Measurements from ENCODE around the gene NR2F2.
A peak's percentile ranks its signal among the peaks of the same experiment; 100 is the strongest.

Gene NR2F2

DNA sequence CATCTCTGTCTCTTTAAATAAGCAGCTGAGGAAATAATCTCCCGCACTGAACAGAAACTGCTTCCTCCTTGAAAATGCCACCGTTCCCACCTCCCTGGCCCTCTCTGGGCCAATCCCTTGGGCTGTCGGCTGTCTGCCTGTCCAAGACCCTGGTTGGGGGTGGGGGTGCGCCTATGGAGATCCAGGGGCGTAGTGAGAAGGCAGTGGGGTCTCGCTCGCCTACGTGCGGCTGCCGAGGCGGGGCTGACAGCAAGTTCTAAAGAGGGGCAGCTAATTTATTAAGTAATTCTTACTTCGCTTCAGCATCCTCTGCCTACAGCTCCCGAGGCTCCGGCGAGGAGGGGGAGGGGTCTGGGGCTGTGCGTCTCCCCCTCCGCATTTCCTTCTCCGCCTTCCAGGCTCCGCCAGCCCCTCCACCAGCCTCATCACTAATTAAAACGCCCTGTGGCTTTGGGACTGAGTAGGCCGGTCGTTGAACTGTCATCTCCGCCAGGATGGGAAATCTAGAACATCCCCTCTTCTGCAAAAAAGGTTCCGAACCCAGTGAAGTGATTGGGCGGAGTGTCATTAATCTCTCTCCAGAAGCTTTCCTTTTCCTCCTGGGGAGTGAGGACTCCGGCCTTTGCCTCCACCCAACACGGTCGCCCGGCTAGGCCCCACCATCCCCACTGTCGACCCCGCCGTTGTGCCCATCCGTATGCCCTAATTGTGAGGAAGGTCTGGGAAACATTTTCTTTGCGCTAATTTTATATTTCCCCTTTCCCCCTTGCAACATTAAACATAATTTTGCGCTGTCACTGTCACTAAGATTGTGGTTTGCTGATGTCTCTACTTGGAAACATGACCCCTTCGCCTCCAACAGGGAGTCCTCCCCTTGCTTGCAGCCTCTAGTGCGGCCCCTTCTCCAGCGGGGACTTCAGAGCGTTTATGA is 16.9 kb downstream of the NR2F2 start:
- H3K27me3 Mint-ChIP-seq (ENCODE audit: low read depth): peaks cover 98% of the 10 kb centered on the region
- no peak overlapping the region for H3K4me3 Mint-ChIP-seq
- no peaks in the 10 kb centered on the region for H3K36me3 Mint-ChIP-seq (ENCODE audit: low read depth)
- DNase-seq (ENCODE audit: low spot score): no peak
- H3K9me3 Mint-ChIP-seq: no peaks in the 10 kb centered on the region
- no peak overlapping the region for H3K27ac Mint-ChIP-seq
- H3K4me1 Mint-ChIP-seq (ENCODE audit: low read depth): peaks cover 2% of the 10 kb centered on the region

DNA sequence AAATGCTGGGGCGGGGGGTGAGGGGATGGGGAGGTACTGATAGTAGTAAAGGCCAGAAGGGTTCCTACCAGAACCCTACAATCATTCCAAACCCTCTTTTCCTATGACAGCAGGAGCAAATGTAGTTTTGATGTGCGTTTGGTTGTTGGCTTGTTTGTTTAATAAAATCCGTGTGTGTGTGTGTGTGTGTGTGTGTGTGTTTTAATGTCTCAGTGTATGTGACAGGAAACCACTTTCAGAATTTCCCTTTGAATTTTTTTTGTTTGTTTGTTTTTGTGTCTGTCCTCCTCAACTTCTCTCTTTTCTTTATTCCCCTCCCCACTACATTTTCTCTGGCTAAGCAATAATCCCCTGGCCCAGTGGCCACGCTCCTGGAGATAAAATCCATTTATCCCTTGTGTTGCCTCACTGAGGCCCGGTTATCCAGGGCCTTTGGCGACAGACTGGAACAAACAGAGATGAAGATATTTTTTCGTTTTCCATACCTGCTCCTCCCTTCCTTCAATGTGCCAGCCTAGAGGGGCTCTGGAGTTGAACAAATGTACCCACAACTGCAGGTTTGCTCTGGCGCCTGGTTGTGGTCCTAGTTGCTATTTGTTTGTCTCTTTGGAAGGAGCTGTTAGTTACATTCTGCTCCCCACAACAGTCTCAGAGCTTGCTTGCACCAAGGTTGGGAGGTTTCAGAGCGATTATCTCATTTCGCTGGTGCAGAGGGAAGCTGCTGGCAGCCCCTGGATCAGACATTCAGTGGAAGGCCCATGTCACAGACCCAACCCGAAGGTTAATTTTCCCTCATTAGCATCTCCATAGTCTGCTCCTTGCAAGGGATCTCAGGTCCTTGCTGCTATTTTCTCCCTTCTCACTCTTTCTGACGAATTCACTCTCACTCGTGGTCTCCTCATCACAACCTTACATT is 17.9 kb downstream of the NR2F2 start:
- peaks cover 98% of the 10 kb centered on the region for H3K27me3 Mint-ChIP-seq (ENCODE audit: low read depth)
- peaks cover 2% of the 10 kb centered on the region for H3K4me1 Mint-ChIP-seq (ENCODE audit: low read depth)
- H3K4me3 Mint-ChIP-seq: no peak overlapping the region
- no peak overlapping the region for H3K27ac Mint-ChIP-seq
- no peaks in the 10 kb centered on the region for H3K9me3 Mint-ChIP-seq
- DNase-seq (ENCODE audit: low spot score): no peak
- no peaks in the 10 kb centered on the region for H3K36me3 Mint-ChIP-seq (ENCODE audit: low read depth)

DNA sequence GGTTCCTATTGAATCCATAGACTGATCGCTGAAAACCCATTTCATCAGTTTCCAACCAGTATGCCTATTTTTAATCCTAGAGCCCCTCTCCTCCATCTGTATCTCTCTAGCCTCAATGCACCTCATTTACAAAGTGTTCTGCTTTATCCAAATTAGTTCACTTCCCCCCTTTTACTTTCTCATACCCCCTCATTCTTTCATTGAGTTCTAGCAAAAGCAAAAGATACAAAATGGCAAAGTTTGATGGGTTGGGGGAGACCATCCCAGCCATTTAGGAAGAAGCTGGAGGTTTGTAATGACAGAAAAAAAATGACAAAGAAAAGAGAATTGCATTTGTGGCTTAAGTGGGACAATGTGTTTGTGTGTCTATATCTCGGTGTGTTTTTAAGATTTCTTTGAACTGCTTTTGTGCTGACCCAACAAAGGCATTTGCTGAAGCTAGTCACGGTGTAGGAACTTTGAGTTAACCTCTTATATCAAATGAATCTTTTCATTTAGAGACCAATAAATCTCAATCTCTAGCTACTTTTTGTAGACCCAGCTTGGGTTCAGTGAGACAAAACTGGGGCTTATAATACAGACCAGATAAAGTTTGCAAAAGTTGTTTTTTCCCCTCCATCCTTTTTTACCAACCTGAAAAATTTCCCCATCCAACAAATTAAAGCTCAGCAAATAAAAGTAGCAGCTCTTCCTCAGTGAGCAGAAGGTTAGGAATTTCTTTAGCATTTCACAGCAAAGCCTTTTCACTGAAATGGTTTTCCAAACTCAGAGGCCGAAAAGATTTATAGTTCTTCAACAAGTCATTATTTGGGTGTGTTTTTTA is 18.7 kb downstream of the NR2F2 start:
- peaks cover 2% of the 10 kb centered on the region for H3K4me1 Mint-ChIP-seq (ENCODE audit: low read depth)
- no peaks in the 10 kb centered on the region for H3K36me3 Mint-ChIP-seq (ENCODE audit: low read depth)
- peaks cover 95% of the 10 kb centered on the region for H3K27me3 Mint-ChIP-seq (ENCODE audit: low read depth)
- no peaks in the 10 kb centered on the region for H3K9me3 Mint-ChIP-seq
- H3K27ac Mint-ChIP-seq: no peak overlapping the region
- no peak for DNase-seq (ENCODE audit: low spot score)
- no peak overlapping the region for H3K4me3 Mint-ChIP-seq

DNA sequence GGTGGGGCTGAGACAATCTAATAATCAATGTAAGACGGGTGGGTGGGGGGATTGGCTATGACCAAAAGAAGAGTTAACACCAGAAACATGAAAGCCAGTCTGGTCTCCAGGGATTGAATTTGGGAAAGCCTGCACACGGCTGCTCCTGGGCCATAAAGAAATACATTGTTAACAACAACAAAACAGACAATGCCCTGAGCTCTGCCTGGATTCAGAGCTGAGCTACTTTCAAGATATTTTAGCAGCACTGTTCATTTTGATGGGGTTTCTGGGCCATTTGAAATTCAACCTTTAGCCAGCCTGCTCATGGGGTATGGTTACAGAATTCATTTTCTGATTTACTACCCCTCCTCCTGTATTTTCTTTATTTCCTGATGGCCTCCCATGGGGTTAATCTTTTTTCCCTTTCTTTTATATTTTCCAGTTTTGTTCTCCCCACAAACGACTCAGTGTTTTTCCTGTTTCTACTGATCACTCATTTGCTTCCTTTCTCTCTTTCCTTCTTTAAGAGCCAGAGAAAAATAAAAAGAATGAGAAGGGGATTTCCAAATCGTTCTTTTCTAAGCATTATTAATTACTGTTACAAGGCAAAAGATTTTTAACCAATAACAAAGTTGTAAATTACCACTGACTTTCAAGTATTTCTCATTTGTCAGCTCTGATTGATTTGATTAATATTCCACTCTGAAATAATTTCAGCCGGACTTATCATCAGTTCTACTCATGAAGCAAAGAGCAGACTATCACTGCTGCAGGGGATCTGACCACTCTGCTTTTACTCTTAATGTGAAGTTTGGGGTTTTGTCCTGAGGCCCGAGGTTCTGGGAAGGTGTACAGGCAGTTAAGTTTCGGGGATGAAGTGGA is 19.6 kb downstream of the NR2F2 start:
- Mint-ChIP-seq H3K4me1 (ENCODE audit: low read depth) (peaks cover 2% of the 10 kb centered on the region), H3K4me3 (no peak overlapping the region), H3K27ac (no peak overlapping the region), H3K27me3 (ENCODE audit: low read depth) (peaks cover 87% of the 10 kb centered on the region), H3K9me3 (no peaks in the 10 kb centered on the region), H3K36me3 (ENCODE audit: low read depth) (no peaks in the 10 kb centered on the region)
- DNase-seq (ENCODE audit: low spot score): no peak

DNA sequence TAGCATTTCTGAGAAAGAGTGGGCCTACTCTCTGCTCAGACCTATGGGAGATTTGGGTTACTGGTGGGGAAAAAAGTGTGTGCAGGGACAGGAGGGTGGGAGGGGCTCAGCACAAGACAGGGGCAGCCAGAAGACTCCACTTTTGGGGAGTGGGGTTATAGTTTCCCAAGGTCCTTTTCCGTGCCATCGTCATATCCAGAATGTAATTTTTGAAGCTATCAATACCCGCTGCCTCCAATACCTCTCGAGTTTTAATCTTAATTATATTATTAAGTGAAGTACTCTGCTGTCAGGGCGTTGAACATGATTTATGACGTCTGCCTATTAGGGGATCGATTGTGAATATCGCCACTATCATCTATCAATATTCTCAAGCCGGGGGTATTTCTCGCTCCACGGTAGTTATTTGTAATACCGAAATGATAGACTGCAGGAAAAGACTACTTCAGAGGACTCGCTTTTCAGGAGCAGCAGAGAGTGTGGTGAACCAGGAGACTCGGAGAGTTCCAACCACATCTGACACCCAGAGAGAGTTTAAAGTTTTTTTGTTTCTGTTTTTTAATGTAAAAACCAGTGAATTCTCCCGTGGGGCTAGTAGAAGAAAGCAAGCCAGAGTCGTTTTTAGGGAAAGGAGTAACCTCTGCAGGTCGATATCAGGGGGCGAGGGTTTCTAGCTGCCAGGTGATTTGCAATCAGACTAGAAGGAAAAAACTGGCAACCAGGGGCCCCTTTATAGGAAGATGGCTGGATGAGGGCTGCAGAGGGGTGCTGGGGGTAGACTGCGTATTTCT is 20.6 kb downstream of the NR2F2 start:
- DNase-seq (ENCODE audit: low spot score): no peak
- H3K27me3 Mint-ChIP-seq (ENCODE audit: low read depth): peaks cover 76% of the 10 kb centered on the region
- H3K9me3 Mint-ChIP-seq: no peaks in the 10 kb centered on the region
- no peaks in the 10 kb centered on the region for H3K4me1 Mint-ChIP-seq (ENCODE audit: low read depth)
- no peaks in the 10 kb centered on the region for H3K36me3 Mint-ChIP-seq (ENCODE audit: low read depth)
- H3K4me3 Mint-ChIP-seq: no peak overlapping the region
- H3K27ac Mint-ChIP-seq: no peak overlapping the region

DNA sequence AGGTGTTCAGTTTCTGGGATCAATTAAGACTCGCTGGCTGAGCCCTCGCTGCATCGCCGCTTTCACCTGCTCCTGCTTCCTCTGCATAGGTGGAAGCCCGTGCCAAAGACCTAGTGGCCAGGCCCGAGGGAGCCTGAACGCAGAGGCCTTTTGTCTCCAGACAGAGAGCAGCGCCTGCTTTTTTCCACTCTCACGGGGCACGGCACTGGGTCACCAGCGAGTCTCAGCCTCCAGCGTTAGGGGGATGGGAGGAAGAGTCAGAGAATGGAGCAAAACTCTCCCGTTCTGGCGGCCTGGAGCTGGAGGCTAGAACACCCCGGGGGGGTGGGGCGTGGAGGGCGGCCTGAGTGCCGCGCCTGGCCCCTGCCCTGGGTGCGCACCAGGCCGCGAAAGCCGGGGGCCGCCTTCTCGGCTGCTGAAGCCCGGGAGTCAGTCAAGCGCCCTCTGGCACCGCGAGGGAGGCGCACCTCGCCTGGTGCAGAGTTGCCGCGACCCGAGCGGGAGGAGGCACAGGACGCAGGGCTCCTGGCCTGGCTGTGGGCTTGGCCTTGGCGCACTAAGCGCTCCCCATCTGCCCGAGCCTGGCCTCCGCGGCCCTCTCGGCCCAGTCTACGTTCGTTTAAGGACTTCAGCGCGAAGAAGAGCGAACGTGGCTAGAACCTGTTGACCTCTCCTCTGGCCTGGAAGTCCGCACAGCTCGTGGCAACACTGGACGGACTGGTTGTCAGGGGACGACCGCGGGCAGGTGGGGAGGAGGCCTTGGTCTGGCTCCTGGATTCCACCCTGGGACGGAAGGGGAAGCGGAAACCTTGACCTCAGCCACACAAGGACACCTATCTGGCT is 21.5 kb downstream of the NR2F2 start:
- Mint-ChIP-seq H3K4me3 (no peak overlapping the region), H3K9me3 (no peaks in the 10 kb centered on the region), H3K36me3 (ENCODE audit: low read depth) (no peaks in the 10 kb centered on the region), H3K27me3 (ENCODE audit: low read depth) (peaks cover 68% of the 10 kb centered on the region), H3K4me1 (ENCODE audit: low read depth) (peaks cover 6% of the 10 kb centered on the region), H3K27ac (no peak overlapping the region)
- no peak for DNase-seq (ENCODE audit: low spot score)

DNA sequence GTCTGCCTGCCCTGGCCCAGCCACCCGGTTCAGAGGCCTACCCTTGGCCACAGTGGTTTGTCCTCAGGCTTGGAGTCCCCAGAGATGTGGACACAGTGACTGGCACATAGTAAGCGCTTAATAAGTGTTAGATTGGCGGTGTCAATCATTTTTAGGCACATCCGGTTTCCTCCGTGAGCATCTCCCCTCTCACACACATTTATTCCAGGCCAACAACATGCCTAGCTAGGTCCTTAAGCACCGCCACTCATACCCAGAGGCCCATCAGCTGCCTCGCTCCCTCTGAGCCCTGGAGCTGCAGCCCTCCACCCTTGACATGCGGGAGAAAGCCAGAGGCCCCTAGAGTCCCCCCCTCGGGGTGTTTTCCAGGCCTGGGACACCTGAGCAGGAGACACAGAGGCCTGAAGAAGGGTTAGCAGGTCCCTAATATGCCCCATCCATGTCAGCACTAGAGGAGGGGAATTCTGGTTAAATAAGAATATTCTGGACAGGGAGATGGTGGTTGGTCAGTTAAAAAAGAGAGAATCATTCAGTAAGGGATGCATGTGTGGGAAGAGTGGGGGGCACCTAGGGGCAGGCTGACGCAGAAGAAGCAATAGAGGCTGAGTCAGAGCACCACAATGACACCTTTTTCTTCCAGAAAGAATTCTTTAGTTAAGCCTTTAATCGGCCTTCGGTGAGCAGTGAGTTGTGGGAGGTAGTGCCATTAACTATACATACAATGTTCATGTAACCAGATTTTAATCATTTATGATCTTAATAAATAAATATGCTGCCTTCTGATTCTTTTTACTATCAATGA is 22.3 kb downstream of the NR2F2 start:
- DNase-seq (ENCODE audit: low spot score): no peak
- Mint-ChIP-seq H3K36me3 (ENCODE audit: low read depth) (peaks cover 3% of the 10 kb centered on the region), H3K4me3 (no peak overlapping the region), H3K9me3 (no peaks in the 10 kb centered on the region), H3K4me1 (ENCODE audit: low read depth) (peaks cover 12% of the 10 kb centered on the region), H3K27me3 (ENCODE audit: low read depth) (peaks cover 65% of the 10 kb centered on the region), H3K27ac (no peak overlapping the region)

DNA sequence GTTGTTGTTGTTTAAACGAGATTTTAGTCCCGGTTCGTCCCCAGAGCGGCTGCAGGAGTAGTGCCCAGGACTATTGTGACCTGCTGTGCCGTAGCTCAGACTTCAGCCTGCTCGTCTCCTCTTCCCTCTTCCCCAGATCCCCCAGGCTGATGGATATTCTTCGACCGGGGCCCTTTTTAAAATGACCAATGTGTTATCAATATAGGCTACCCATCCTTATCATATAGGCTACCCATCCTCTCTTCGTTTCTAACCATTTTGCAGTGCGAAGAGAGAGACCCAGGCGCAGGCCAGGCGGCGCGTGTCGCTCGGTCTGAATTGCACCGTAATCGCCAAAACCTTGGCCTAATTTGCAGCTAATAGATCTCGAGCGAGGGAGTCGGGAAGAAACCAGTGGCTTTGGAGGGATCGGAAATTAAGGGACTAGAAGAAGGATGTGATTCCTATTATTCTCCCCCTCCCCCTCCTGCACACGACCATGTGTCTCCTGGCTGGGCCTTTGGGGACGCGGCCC is 23.0 kb downstream of the NR2F2 start:
- H3K27me3 Mint-ChIP-seq (ENCODE audit: low read depth): peaks cover 65% of the 10 kb centered on the region
- no peak for DNase-seq (ENCODE audit: low spot score)

DNA sequence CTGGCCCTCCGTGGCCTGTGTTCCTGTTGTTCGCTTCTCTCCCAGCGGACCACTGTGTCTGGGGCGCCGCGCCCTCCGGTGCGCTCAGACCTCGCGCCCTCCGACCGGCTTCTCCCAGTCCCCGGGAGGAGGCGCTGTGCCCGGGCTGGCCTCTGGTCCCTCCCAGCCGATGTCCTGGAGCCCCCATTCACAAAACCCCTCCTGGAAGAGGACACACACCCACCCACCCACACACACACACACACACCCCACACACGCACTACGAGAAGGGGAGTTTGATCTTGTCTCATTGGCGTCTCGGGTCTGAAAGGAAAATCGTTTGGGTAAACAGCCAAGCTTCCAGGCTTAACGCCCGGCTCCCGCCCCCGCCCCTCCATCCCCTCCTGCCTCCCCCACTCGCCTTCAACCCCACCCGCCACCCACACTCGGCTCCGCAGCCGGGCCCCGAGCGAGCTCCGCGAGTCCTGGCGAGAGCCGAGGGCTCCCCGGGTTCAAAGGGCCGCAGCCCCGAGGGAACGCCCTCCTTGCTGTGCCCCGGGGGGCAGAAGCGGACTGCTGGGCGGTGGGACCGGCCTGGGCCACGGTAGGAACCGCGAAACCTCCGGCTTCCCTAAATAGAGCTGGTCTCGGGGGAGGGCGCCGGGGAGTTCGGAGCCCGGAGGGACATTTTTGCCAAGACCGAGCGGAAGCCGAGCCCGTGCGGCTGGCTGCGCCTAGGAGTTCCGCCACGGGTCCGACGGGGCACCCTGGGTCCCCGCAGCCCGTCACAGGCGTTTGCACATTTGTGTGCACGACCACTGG is 23.6 kb downstream of the NR2F2 start:
- Mint-ChIP-seq H3K4me1 (ENCODE audit: low read depth) (peaks cover 20% of the 10 kb centered on the region), H3K36me3 (ENCODE audit: low read depth) (peaks cover 3% of the 10 kb centered on the region), H3K9me3 (no peaks in the 10 kb centered on the region), H3K27me3 (ENCODE audit: low read depth) (peaks cover 65% of the 10 kb centered on the region), H3K27ac (no peak overlapping the region), H3K4me3 (no peak overlapping the region)
- DNase-seq (ENCODE audit: low spot score): no peak

More for the DNA sequence above, 23.0 kb downstream of the NR2F2 start:
- Mint-ChIP-seq H3K4me3 (no peak overlapping the region), H3K36me3 (ENCODE audit: low read depth) (peaks cover 3% of the 10 kb centered on the region), H3K9me3 (no peaks in the 10 kb centered on the region), H3K4me1 (ENCODE audit: low read depth) (peaks cover 18% of the 10 kb centered on the region), H3K27ac (peak overlapping the region; percentile 45)

DNA sequence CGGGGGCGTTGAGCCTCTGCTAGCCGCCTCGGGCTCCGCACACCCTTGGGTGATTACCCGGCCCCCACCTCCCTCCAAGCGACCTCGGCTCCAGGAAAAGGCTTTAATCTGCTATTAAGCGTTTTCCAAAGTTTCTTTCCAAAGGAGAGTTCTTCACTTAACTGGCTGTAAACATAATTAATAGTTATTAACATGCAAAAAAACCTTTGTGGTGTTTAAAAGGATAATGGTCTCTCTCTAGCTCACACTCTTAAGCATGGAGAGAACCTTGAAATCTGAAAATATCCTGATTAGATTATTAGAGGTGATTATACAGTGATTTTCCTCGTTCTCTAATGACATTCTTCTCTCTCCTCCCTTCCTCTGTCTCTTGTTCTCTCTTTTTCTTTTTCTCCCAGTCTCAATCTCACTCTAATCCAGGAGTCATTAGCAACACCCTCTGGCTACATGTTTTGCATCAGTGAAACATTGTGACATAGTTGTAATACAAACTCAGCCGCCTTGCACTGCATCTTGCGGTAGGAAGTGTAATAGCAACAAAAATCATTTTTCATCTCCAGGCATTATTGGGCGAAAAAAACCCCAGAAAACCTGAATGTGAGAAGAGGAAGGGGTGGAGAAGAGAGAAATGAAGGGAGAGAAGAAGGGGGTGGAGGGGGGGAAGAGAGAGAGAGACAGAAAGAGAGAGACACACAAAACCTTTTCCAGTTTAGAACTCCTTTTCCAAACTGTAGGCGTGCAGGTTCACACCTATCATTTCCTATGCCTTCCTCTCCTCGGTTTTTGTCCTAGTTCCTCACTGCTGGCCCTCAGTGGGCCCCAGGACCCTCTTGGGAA is 24.4 kb downstream of the NR2F2 start:
- no peak for DNase-seq (ENCODE audit: low spot score)
- H3K9me3 Mint-ChIP-seq: no peaks in the 10 kb centered on the region
- peaks cover 3% of the 10 kb centered on the region for H3K36me3 Mint-ChIP-seq (ENCODE audit: low read depth)
- H3K4me3 Mint-ChIP-seq: no peak overlapping the region
- H3K27me3 Mint-ChIP-seq (ENCODE audit: low read depth): peaks cover 62% of the 10 kb centered on the region
- peaks cover 20% of the 10 kb centered on the region for H3K4me1 Mint-ChIP-seq (ENCODE audit: low read depth)
- no peak overlapping the region for H3K27ac Mint-ChIP-seq

Data from T-helper 2 cell treated with Interferon-gamma antibody and Interleukin-4, amounts not matched to agents 5 μg/mL and 100 μg/mL, for 36 hours (primary cell).